ENCODE data around the gene FGGY. TPM values are rescaled to one million over a fixed set of nuclear protein-coding genes. Genes with fewer than 3 reads are reported as not detected.

FGGY gene
- total and polyA plus RNA-seq, 4 donors: 16.0 to 67.0 (median 43.4) TPM

GRCh38 chr1:59505596-59506028, 208.7 kb downstream of the FGGY start:
- no peak overlapping the region for H3K9ac ChIP-seq (ENCODE audit: low read depth in 1 of 2, low read length in 2 of 2)
- TF ChIP-seq, protein P1, sequence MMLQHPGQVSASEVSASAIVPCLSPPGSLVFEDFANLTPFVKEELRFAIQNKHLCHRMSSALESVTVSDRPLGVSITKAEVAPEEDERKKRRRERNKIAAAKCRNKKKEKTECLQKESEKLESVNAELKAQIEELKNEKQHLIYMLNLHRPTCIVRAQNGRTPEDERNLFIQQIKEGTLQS (IDR thresholded peaks at IDR 0.05): no peak
- TF ChIP-seq RXRA (IDR thresholded peaks at IDR 0.05) (no peak), FOXA2 (IDR thresholded peaks at IDR 0.05) (no peak), SP1 (IDR thresholded peaks at IDR 0.05) (no peak), ZBTB33 (IDR thresholded peaks at IDR 0.05) (no peak), HNF4G (IDR thresholded peaks at IDR 0.05) (no peak), TAF1 (conservative IDR thresholded peaks at IDR 0.05) (no peak)
- DNase-seq (ENCODE audit: low spot score): no peak
- H3K27ac ChIP-seq (ENCODE audit: low read depth in 1 of 2, low read length in 2 of 2): peak overlapping the region in 1 of 2 donors; percentile 40
- H3K4me3 ChIP-seq (ENCODE audit: low read depth in 1 of 3, low read length in 3 of 3): no peak overlapping the region
- no peaks in the 10 kb centered on the region for H3K36me3 ChIP-seq (ENCODE audit: control insufficient read depth in 4 of 4, insufficient read depth in 3 of 4, low read depth in 1 of 4, low read length in 3 of 4)
- H3K9me3 ChIP-seq (ENCODE audit: control insufficient read depth in 4 of 4, low read length in 3 of 4): no peaks in the 10 kb centered on the region
- H3K4me1 ChIP-seq (ENCODE audit: control insufficient read depth in 4 of 4, insufficient read depth in 4 of 4, low read length in 3 of 4): peaks cover 6 to 19% (median 11%) of the 10 kb centered on the region in 4 donors
- WGBS: 96% methylated on average over 2 of the region's 2 CpGs
- H3K27me3 ChIP-seq (ENCODE audit: control insufficient read depth in 4 of 4, insufficient read depth in 4 of 4, low read length in 3 of 4): no peaks in the 10 kb centered on the region

- Histone ChIP-seq H3K27ac (ENCODE audit: low read depth in 1 of 2, low read length in 2 of 2) (peak overlapping the region; percentile 55 to 59), H3K9ac (ENCODE audit: low read depth in 1 of 2, low read length in 2 of 2) (peak overlapping the region in 1 of 2 donors; percentile 28), H3K27me3 (ENCODE audit: control insufficient read depth in 4 of 4, insufficient read depth in 4 of 4, low read length in 3 of 4) (no peaks in the 10 kb centered on the region), H3K36me3 (ENCODE audit: control insufficient read depth in 4 of 4, insufficient read depth in 3 of 4, low read depth in 1 of 4, low read length in 3 of 4) (no peaks in the 10 kb centered on the region), H3K9me3 (ENCODE audit: control insufficient read depth in 4 of 4, low read length in 3 of 4) (no peaks in the 10 kb centered on the region), H3K4me1 (ENCODE audit: control insufficient read depth in 4 of 4, insufficient read depth in 4 of 4, low read length in 3 of 4) (peaks cover 7 to 22% (median 14%) of the 10 kb centered on the region in 4 donors), H3K4me3 (ENCODE audit: low read depth in 1 of 3, low read length in 3 of 3) (no peak overlapping the region)
- TF ChIP-seq, protein P2, sequence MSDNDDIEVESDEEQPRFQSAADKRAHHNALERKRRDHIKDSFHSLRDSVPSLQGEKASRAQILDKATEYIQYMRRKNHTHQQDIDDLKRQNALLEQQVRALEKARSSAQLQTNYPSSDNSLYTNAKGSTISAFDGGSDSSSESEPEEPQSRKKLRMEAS (IDR thresholded peaks at IDR 0.05): peak; percentile 71
- TF ChIP-seq FOXA2 (IDR thresholded peaks at IDR 0.05) (peak; percentile 86), YY1 (IDR thresholded peaks at IDR 0.05) (peak; percentile 67), NR2F2 (IDR thresholded peaks at IDR 0.05) (no peak), ZBTB33 (IDR thresholded peaks at IDR 0.05) (no peak), TAF1 (conservative IDR thresholded peaks at IDR 0.05) (no peak), HNF4A (conservative IDR thresholded peaks at IDR 0.05) (peak; percentile 57 to 65), EGR1 (IDR thresholded peaks at IDR 0.05; ENCODE audit: low read depth in 2 of 2) (no peak), SP1 (IDR thresholded peaks at IDR 0.05) (peak; percentile 77), GABPA (IDR thresholded peaks at IDR 0.05 in 1 of 2, conservative IDR thresholded peaks at IDR 0.05 in 1 of 2) (no peak), RXRA (IDR thresholded peaks at IDR 0.05) (peak; percentile 46 to 73), FOXA1 (IDR thresholded peaks at IDR 0.05) (peak; percentile 55), RAD21 (IDR thresholded peaks at IDR 0.05) (peak; percentile 41 to 43), HNF4G (IDR thresholded peaks at IDR 0.05) (no peak), REST (IDR thresholded peaks at IDR 0.05) (no peak), JUND (IDR thresholded peaks at IDR 0.05) (peak in 1 of 2 donors; percentile 63)
- TF ChIP-seq, protein P1 (IDR thresholded peaks at IDR 0.05): no peak
- TF ChIP-seq, protein P3, sequence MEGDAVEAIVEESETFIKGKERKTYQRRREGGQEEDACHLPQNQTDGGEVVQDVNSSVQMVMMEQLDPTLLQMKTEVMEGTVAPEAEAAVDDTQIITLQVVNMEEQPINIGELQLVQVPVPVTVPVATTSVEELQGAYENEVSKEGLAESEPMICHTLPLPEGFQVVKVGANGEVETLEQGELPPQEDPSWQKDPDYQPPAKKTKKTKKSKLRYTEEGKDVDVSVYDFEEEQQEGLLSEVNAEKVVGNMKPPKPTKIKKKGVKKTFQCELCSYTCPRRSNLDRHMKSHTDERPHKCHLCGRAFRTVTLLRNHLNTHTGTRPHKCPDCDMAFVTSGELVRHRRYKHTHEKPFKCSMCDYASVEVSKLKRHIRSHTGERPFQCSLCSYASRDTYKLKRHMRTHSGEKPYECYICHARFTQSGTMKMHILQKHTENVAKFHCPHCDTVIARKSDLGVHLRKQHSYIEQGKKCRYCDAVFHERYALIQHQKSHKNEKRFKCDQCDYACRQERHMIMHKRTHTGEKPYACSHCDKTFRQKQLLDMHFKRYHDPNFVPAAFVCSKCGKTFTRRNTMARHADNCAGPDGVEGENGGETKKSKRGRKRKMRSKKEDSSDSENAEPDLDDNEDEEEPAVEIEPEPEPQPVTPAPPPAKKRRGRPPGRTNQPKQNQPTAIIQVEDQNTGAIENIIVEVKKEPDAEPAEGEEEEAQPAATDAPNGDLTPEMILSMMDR (IDR thresholded peaks at IDR 0.05; ENCODE audit: low read depth, low read length, missing input control): no peak
- no peak for DNase-seq (ENCODE audit: low spot score)
- 27% methylated on average over 3 of the region's 3 CpGs for WGBS
Measured at GRCh38 chr1:59506952-59507351, 210.1 kb downstream of the FGGY start.

Measured in liver (tissue), 9 donors.